GM21447 (cell line): ENCODE results near the gene DBET.
"Not testable (repeated sequence)": the region's sequence is repeated elsewhere in the genome, so short reads cannot be mapped to it uniquely, and the experiment has no call there.

ENCODE experiments used
- ATAC-seq: cut with Tn5 transposase; IDR thresholded peaks from one replicate; pipeline ENCODE4 v1.9.1; 2021; ENCODE audit not compliant: unreplicated experiment

DBET gene

GRCh38 chr4:190064342-190064741 lies at the start of gene DBET:
DBET (plus strand) TSS chr4:190064502.
- not testable (repeated sequence) for ATAC-seq

GRCh38 chr4:190014771-190015537 lies 49.3 kb upstream of the DBET start:
- ATAC-seq: no peak

DNA sequence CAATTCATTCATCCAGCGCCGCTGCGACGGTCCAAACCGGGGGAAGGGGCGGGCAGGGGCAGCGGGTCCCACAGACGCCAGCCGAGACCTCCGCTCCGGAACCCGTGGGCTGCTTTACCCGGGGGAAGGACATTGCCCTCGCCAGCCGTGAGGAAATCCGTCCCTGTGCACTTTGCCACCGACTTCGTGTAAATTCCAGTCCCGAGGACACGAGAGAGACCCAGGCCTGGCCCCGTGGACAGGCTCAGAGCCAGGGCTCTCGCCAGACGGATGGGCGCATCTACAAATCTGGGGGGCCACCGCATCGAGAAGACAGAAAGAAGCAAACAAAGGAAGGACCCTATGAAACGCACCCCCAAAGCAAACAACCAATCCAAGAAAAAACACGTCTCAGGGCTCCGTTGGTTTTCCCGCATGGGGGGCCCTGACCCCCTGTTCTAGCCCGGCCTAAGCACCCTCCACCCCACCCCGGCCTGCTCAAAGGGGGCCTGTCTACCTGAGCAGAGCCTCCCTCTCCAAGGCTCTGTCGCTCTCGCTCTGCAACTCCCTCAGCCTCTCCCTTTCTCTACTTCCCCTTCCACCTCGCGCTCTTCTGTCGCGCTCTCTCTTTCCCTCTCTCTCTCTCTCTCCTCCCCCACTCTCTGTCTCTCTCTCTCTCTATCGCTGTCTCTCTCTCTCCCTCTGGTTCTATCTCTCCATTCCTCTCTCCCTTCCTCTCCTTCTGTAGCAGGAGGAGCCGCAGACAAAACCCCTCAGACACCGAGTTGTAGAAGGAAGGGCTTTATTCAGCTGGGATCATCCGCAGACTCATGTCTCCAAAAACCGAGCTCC lies 48.5 kb upstream of the DBET start:
- ATAC-seq: no peak

DNA sequence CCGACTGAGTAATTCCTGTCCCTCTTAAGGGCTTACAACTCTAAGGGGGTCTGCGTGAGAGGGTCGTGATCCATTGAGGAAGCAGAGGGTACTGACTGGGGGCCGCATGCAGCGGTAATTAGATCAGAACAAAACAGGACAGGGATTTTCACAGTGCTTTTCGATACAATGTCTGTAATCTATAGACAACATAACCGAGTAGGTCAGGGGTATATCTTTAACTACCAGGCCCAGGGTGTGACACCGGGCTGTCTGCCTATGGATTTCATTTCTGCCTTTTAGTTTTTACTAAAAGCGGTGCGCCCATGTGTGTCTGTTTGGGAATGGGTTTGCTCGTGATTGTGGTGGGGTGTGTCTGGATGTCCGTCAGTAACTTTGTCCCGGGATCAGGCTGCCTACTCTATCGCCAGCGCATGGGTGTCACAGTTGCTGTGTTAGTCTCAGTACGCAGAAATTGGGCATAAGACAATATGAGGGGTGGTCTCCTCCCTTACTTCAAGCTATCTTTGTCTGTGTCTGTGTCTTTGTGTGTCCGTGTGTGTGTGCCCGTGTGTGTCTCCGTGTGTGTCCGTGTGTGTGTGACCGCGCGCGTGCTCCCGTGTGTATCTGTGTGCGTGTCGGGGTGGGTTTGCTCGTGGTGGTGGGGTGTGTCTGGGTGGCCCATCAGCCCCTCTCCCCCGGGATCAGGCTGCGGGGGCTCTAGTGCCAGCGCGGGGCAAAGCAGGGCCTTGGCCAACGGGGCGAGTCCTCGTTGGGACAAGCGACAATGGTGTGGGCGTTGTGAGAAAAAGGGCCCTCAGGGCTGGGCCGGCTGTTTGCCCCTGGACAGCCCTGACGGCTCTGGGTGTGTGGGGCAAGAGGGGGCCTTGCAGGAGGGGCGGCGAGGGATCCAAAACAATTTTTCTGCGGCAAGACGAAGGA lies 47.7 kb upstream of the DBET start:
- ATAC-seq: no peak

GRCh38 chr4:190017357-190018200 lies 46.7 kb upstream of the DBET start:
- no peak for ATAC-seq

- ATAC-seq: no peak
Observed at GRCh38 chr4:190018201-190018920, 45.9 kb upstream of the DBET start.

DNA sequence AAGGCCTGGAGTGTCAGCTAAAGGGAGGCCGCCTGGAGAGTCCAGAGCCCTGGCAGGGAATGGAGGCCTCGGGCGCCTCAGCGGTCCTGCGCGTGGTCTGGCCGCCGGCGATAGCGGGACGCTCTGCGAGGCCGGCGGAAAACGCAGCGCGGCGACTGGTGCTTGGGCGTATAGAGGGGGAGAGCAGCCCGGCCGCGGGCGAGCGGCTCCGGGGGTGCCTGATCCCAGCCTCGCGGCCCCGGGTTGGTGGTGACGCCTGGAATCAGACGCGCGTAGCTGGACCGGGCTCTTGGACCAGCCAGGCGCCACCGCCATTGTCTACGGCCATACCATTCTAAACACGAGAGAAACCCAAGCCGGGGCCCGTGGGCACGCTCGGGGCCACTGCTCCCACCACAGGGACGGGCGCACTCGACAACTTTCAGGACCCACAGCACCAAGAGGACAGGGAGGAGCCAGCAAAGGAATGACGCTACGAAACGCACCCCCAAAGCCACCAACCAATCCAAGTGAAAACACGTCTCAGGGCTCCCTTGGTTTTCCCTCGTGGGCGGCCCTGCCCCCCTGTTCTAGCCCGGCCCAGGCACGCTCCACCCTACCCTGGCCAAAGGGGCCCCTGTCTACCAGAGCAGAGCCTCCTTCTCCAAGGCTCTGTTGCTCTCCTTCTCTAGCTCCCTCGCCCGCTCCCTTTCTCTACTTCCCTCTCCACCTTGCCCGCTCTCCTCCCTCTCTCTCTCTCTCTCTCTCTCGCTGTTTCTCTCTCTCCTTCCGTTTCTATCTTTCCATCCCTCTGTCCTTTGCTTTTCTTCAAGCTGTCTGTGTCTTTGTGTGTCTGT lies 45.1 kb upstream of the DBET start:
- ATAC-seq: no peak

DNA sequence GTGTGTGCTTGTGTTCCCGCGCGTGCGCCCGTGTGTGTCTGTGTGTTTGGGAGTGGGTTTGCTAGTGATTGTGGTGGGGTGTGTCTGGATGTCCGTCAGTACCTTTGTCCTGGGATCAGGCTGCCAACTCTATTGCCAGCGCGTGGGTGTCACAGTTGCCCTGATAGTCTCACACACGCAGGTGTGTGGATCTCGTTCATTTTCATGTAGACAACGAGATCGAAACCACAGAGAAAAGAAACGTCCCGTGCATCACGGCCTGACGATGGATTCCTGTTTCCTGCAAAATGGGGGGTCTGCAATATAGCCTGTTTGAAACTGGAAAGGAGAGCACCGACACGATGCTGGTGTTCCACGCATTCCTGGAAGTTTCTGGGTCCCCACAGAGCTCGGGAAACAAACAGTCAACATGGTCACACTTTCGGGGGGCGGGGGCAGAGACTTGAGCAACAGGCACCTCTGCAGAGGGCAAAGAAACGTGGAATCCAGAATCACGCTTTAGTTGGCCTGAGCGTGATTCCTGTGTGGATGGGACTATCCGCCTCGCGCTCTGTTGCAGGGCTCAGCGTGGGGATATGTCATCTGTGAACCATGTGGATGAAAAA lies 44.3 kb upstream of the DBET start:
- not testable (repeated sequence) for ATAC-seq

GRCh38 chr4:190020790-190021717 lies 43.2 kb upstream of the DBET start:
- no peak for ATAC-seq

DNA sequence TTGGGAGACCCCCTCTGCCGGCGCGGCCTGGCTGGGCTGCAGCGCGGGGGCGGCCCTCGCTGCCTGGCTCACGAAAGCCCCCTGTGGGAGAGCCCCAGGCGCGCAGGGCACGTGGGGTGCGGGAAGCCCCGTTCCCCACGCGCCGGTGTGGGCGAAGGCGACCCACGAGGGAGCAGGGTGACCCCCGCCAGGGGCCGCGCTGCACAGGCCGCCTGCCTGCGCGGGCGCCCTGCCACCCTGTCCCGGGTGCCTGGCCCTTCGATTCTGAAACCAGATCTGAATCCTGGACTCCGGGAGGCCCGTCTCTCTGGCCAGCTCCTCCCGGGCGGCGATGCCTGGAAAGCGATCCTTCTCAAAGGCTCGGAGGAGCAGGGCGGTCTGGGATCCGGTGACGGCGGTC lies 42.3 kb upstream of the DBET start:
- ATAC-seq: not testable (repeated sequence)

DNA sequence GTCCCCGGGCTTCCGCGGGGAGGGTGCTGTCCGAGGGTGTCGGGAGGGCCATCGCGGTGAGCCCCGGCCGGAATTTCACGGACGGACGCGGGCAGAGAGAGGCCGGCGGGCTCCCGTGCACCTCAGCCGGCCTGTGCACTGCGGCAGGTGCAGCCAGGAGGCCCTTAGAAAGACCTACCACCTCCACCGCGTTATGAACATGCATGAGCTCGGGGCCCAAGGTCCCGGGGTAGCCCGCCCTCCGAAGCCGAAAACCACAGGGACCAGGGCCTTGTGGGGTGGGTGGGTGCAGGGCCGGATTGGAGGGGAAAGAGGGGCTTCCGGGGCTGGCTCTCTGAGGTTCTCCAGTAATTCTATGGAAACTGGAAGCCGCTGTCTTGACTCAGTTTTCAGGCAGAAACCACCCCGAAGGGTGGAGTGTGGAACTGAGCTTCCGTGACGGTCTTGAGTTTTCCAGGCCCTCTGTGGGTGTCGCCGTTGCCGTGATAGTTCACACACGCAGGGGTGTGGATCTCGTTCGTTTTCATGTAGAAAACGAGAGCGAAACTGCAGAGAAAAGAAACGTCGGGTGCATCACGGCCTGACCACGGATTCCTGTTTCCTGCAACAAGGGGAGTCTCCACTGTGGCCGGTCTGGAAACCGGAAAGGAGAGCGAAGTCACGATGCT lies 41.6 kb upstream of the DBET start:
- ATAC-seq: not testable (repeated sequence)

- not testable (repeated sequence) for ATAC-seq
Observed at GRCh38 chr4:190027156-190027555, 37.1 kb upstream of the DBET start, which contains the start of gene FRG2. FRG2 (minus strand) TSS chr4:190027256; CDS start chr4:190027204, 52 bp downstream.

- ATAC-seq: not testable (repeated sequence)
Observed at GRCh38 chr4:190031264-190031663, 33.0 kb upstream of the DBET start.

DNA sequence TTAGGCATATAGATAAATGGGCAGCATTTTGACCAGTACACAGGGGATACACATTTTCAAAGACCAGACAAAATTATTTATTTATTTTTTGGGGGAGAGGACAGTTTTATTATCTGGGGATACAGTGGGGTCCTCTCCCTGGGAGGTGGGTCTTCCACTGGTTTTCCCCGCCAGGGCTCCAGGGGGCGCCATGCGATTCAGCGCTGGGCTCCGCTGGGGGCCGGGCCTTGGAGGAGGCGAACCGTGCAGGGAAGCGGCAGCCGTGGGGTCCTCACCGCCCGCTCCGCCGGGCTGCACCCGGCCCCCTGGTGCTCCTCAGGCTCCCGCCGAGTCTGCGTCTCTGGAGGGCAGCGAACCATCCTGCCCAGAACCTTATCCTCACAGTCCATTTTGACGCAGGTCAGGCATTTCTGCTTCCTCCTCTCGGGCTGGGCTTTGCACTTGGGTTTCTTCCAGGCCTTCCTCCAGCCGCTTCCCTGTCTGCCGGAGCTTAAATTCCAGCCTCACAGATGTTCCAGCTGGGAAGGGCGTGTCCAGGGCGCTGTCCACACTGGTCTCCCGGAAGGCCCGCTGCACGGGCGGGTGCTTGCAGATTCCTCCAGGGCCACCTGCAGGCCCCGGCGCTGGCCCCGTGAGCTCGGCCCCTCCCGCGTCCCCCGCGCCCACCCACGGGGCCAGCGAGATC lies 26.5 kb upstream of the DBET start:
- ATAC-seq: not testable (repeated sequence)

DNA sequence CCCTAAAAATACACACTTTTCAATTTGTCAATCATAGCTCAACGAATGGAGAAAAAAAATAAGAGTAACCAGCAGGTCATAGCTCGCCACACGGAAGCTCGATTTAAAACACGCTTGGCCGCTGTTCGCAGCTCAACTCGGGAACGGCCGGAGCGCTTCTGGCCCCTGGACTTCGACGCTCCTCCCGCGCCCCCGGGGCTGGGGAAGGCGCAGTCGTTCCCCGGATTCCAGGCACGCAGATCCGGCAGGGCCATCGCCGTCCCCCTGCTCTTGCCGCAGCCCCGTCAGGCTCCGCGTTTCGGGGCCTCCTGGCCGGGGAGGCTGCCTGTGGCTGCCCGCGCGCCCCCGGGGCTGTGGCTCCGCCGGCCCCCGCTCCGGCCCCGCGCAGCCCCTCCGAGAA lies 23.4 kb upstream of the DBET start:
- not testable (repeated sequence) for ATAC-seq

DNA sequence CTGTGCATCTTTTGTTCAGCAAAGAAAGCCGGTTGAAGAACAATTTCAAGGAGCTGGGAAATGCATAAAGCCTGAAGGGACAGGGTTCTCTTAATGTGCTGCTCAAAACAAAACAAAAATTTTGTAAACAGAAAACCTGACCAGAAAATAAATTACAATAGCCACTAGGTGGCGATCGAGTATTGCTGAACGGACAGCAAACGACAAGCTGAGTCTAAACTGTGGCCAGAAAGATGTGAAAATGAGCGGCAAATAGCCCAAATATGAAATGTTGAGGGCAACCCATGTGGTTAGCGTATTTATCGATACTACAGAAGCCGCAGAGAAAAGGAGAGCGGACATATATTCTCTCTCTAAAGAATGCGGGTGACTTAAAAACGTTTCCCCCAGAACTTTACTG lies 16.7 kb upstream of the DBET start:
- not testable (repeated sequence) for ATAC-seq
